Sigmoid colon (tissue), 4 donors: ENCODE results near the gene PRDM1.

Experiments used
- CTCF ChIP-seq, 4 experiments: fragments of 450-650 bp in 3 of 4; fragments of 200-600 bp in 1 of 4; IDR thresholded peaks; one replicate each; pipeline ENCODE4 v1.5.1; 2016 to 2019; ENCODE audit warnings: antibody characterized with exemption in 4 of 4, mild to moderate bottlenecking in 3 of 4, moderate library complexity in 2 of 4
- EP300 ChIP-seq, 4 donors: sonication (generic); formaldehyde crosslinking; IDR thresholded peaks; one replicate each; pipeline ENCODE4 v1.6.1; 2017; ENCODE audit warnings: antibody characterized with exemption in 4 of 4
- POLR2A ChIP-seq, 2 donors: fragments of 450-650 bp; IDR thresholded peaks; one replicate each; pipeline ENCODE4 v1.6.1; 2016; ENCODE audit warnings: antibody characterized with exemption in 2 of 2, mild to moderate bottlenecking in 2 of 2, moderate library complexity in 2 of 2
- POLR2AphosphoS5 ChIP-seq, 4 donors: sonication (generic); formaldehyde crosslinking; IDR thresholded peaks; one replicate each; pipeline ENCODE4 v1.6.1; 2017; ENCODE audit warnings: antibody characterized with exemption in 4 of 4

DNA sequence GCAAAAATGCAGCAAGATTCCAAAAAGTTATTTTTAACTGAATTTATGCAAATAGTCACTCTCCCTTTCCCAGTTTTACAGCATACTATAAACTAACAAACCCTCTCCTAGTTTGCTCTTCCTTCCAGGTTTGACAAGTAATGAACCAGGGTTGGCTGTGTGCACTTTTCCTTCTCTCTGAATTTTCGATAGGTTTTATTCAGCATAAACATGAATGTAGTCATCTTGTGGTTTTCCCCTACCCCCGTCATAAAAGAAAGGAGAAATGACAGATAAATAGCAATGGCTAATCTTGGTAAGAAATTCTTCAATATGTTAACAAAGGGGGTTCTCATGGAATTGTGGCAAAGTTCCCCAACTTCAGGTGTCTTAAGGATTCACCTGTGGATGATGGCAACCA, 26.3 kb downstream of the PRDM1 start:
- TF ChIP-seq CTCF (IDR thresholded peaks at IDR 0.05) (no peak), POLR2A (IDR thresholded peaks at IDR 0.05) (no peak), EP300 (IDR thresholded peaks at IDR 0.05) (no peak), POLR2AphosphoS5 (IDR thresholded peaks at IDR 0.05) (no peak)
